NCI-H1436 (cell line): Measurements from ENCODE around the gene BRCA1.

Experiments used
- DNase-seq: peaks from one replicate; lab custom pipeline; 2025; lab: John Stamatoyannopoulos, UW

Gene BRCA1

GRCh38 chr17:43025290-43025657 lies 99.9 kb downstream of the BRCA1 start:
- DNase-seq, result no peak

DNA sequence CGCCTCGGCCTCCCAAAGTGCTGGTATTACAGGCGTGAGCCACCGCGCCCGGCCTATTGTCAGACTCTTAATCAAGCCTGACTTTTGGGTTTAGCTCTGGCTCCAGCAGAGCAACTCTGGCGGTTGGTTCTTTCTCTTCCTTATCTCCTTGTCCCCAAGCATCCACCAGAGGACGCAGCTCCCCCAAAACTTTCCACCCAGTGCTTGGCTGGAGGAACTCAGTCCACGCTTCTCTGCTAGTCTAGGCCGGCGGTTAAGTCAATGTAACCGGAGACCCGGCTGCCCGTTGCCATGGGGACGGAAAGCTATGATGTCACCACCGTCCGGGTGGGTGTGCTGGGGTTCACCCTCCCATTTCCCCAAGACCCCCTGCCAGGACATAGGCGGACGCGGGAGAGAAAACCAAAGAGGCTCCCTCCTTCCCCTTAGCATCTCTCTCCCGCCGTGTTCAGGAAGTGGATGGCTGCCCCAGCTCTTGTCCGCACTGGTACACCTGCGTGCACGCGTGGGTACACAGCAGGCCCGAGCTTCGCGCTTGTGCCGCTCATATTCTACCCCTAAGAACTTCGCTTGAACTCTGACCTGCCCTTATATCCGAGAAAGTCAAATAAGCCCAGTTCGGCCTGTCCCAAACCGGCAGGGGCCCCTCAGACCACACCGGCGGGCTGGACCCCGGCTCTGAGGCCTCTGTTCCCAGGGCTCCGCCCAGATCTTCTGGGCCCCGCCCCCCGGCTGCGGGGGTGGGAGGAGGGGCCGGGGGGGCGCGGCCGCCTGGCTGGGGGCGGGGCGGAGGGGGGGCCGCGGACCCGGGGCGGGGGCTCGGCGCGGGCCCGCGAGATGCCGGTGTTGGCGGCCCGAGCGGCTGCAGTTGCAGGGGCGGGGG lies 100.5 kb downstream of the BRCA1 start, which contains the start of gene RND2:
RND2 (plus strand) TSS at position 825 of the 883 bp plus-strand sequence. CDS start 117 bp downstream, outside the sequence.
- DNase-seq, result peak; percentile 92

DNA sequence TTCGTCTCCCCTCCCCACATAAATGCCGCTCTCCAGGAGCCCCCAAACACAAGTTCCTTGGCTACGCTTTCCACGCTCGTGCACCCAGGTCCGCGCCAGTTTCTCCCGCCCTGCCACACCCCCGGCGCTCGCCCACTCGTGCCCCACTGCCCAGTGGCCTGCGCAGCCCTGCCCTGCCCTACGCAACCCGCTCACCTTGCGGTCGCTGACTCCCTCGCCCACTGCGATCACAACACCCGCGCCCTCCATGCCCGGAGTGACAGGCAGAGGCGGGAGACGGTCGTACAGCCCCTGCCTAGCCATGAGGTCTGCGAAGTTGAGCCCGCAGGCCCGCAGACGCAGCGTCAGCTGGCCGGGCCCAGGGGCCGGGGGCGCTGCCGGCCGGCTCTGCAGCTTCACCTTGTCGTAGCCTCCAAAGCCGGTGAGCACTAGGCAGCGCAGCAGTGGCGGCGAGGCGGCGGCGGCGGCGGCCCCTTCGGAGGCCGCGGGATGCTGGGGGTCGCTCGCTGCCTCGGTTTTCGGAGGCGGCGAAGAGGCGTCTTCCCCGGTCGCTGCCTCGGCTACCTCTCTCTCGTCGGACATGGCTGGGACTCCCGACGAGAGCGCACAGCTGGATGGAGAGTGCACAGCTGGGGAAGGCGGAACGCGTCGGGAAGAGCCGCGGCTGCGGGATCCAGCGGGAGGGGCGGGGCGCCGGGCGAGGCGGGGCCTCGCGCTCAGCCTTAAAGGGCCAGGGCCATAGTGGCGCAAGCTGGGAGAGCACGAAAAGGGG lies 103.2 kb downstream of the BRCA1 start, which contains the start of gene VAT1:
VAT1 (minus strand) TSS at position 645 of the 772 bp plus-strand sequence; CDS start at position 582, 63 bp downstream.
- DNase-seq, result peak; percentile 50

GRCh38 chr17:43020789-43021740 lies 104.1 kb downstream of the BRCA1 start:
- DNase-seq, result peak; percentile 39

GRCh38 chr17:43020030-43020621 lies 105.0 kb downstream of the BRCA1 start:
- no peak for DNase-seq

DNA sequence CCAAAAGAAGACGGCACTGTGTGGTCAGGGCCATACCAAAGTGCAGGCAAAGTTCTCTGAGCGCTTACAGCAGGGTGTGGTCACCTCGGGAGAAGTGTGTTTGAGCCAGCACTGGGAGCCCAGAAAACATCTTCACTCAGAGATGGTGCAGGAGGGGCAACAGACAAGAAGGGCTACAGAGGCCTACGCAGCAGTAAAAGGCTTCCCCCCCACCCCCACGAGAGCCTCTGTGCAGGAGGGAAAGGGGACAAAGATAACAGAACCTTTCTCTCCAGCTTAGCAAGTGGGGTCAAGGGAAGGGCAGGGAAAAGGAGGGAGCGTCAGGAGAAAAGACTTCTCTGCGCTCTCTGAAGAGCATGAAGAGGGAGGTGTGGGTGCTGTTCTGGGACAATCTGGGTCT lies 105.7 kb downstream of the BRCA1 start:
- no peak for DNase-seq

GRCh38 chr17:43018932-43019331 lies 106.2 kb downstream of the BRCA1 start:
- no peak for DNase-seq

- peak; percentile 29 for DNase-seq
Measured at GRCh38 chr17:43018008-43018853, 106.9 kb downstream of the BRCA1 start.

DNA sequence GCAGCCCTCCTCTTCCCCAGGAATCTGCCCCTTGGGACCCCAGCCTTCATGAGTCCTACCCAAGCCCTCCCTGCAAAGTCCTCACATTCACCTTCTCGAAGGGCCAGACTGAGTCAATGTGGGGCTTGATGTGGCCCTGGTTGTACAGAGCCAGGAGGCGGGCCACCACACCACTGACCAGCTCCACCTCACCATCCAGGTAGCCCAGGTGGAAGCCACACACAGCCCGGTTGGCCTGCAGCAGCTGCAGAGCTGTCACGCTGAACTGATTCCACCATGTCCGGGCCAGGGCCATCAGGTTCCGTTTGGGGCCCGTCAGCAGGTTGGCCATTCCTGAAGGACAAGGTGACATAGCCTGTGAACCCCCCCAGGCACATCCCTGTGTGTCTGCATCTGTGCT lies 108.9 kb downstream of the BRCA1 start:
- DNase-seq, result no peak

- no peak for DNase-seq
Measured at GRCh38 chr17:43015579-43015978, 109.6 kb downstream of the BRCA1 start.

DNA sequence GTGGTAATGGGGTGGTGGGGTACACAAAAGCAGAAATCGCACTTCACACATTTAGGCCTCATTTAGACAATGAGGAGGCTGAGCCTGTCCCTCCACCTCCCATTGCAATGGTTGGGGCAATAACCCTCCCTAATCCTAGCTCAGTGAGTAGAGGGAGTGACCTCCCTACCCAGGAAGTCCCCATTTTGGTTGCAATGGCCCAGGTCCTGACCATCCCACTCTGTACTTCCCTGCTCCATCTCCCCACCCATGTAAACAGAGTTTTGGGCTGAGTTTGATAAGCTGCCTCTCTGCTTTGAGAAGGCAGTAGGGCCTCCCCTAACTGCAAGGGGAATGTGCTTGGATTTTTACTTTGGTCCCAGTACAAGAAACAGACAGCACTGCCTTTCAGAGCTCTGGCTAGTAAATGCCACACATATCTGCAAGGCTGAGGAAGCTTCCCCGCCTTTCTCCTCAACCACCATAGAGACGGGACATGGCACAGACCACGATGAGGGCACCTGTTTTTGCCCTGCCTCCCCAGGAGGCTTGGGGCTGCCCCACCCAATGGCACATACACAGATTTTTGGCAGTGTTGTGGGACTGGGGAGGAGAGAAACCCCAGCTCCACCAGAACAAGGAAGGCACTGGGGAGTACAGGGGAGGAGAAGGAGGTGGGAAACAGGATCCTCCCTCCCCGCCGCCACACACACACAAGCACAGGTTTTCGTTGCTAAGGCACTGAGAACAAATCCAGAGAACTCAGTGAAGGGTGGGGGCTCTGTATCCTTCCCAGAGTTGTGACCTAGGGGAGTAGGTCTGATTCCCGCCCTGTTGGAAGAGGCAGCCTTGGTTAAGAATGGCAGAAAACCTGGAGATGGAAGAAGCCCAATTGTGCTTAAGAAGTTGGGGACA lies 110.3 kb downstream of the BRCA1 start:
- no peak for DNase-seq

- no peak for DNase-seq
Measured at GRCh38 chr17:43014020-43014648, 111.0 kb downstream of the BRCA1 start.

DNA sequence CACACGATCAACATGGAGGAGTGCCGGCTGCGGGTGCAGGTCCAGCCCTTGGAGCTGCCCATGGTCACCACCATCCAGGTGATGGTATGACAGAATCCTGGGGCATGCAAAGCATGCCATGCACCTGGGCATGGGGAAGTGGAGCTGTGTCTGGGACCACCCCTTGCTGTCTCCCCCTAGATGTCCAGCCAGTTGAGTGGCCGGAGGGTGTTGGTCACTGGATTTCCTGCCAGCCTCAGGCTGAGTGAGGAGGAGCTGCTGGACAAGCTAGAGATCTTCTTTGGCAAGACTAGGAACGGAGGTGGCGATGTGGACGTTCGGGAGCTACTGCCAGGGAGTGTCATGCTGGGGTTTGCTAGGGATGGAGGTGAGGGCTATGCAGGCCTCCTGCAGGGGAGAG lies 111.9 kb downstream of the BRCA1 start:
- no peak for DNase-seq

GRCh38 chr17:43011728-43012472 lies 113.3 kb downstream of the BRCA1 start:
- no peak for DNase-seq

DNA sequence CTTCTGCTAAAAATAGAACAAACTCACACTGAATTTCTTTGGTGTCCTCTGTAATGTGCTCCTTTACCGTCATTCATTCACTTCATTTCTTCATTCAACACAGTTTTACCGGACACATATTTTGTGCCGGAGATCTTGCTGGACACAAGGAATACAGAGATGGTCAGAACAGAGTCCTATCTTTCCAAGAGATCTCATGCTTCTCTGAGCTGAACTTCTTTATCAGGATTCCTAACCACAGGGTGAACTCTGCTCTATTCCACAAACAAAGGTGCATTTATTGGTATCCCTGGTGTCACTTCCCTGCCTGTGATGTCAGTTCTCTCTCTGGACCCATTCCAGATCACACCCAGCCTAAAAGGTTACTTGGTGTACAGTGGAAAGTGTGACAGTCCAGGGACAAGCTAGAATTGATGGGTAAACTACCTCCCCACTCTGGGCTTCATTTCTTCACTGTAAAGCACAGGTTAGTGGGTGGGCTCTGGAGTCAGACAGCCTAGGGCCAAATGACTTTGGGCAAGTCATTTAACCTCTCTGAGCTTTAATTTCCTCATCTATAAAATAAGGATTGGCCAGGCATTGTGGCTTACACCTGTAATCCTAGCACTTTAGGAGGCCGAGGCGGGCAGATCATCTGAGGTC lies 114.4 kb downstream of the BRCA1 start:
- DNase-seq, result no peak

GRCh38 chr17:43006639-43007551 lies 118.3 kb downstream of the BRCA1 start, which contains the start of gene IFI35:
Gene IFI35 (plus strand): TSS chr17:43006784. CDS start chr17:43006948, 164 bp downstream.
- DNase-seq, result peak; percentile 6
